Right lobe of liver (tissue), 6 donors: ENCODE measurements around the gene DNAH17. TPM values are rescaled to one million over a fixed set of nuclear protein-coding genes. Genes with fewer than 3 reads are reported as not detected.
A peak's percentile ranks its signal among the peaks of the same experiment; 100 is the strongest.

Source experiments
- ATAC-seq, 4 donors: fragments of 200-7000 bp; cut with Tn5 transposase; one replicate each; pipeline ENCODE4 v1.9.1; 2020; ENCODE audit warnings: mild to moderate bottlenecking in 4 of 4, moderate library complexity in 4 of 4
- DNase-seq, 3 donors: peaks; one replicate each; pipeline ENCODE4 v3.0.0-alpha.2; 2020
- H3K27ac ChIP-seq, 3 donors: fragments of 200-600 bp; one replicate each; pipeline ENCODE4 v1.8.0; 2022
- H3K27me3 ChIP-seq, 2 donors: fragments of 200-600 bp; one replicate each; pipeline ENCODE4 v1.8.0; 2022
- H3K36me3 ChIP-seq, 4 donors: fragments of 200-600 bp; sonication (generic) in 1 of 4; one replicate each; pipeline versions ENCODE4 v1.5.1 to v1.8.0; 2017 to 2022; ENCODE audit warnings: control low read depth in 1 of 4
- H3K4me1 ChIP-seq, 4 donors: fragments of 200-600 bp; sonication (generic) in 1 of 4; one replicate each; pipeline versions ENCODE4 v1.5.1 to v1.8.0; 2017 to 2022; ENCODE audit warnings: control low read depth in 1 of 4
- H3K4me3 ChIP-seq, 3 donors: fragments of 200-600 bp; one replicate each; pipeline ENCODE4 v1.8.0; 2022
- H3K9me3 ChIP-seq, 4 donors: fragments of 200-600 bp; sonication (generic) in 1 of 4; one replicate each; pipeline versions ENCODE4 v1.5.1 to v1.8.0; 2017 to 2022; ENCODE audit warnings: control low read depth in 1 of 4
- CTCF ChIP-seq, 4 donors: fragments of 200-600 bp in 3 of 4; fragments of 450-650 bp in 1 of 4; IDR thresholded peaks; one replicate each; pipeline versions ENCODE4 v1.5.1 to v1.8.0; 2016 to 2022; ENCODE audit warnings: antibody characterized with exemption in 4 of 4, mild to moderate bottlenecking in 2 of 4
- POLR2A ChIP-seq: fragments of 450-650 bp; IDR thresholded peaks from one replicate; pipeline ENCODE4 v1.6.1; 2017; ENCODE audit warnings: antibody characterized with exemption, mild to moderate bottlenecking
- WGBS: methylation state at CpG from one replicate; pipeline ENCODE4 v1.1.6; 2018; ENCODE audit warnings: low coverage, low lambda C conversion rate; ENCODE audit not compliant: insufficient coverage; ENCODE audit errors: missing lambda C conversion rate; 5-methylcytosine and 5-hydroxymethylcytosine counted together
- intact Hi-C, 2 donors: fragments of 100-400 bp; cut with DNase I; formaldehyde crosslinking; loops; one replicate each; pipeline versions ENCODE4 v1.11.2 to v1.14.1; 2022
- total RNA-seq, 6 experiments: library from RNA; depleted of rRNA in 2 of 6; stranded (reverse); fragments of >200 nt in 2 of 6; fragmentation: NEBNext Ultra II Directional in 3 of 6; extraction: Animal tissue kit (Norgen Biotek cat#: 25700) in 3 of 6; gene quantifications; one replicate each; pipeline versions ENCODE4 v1.1.0 to v1.2.4, GENCODE V29; 2016 to 2023
- donor health status: DM: no; HTN: yes; CAD: no.
- donor health status: DM: no; HTN: no; CAD: no.
- donor health status: DM: no; HTN: no; CAD: no.
- donor health status: DM: no; HTN: yes; CAD: no.
- donor health status: DM: no; HTN: yes; CAD: no.

The DNAH17 gene
- total RNA-seq, 6 experiments from 2014 or later: 0.04 TPM; not detected in 5

GRCh38 chr17:78380370-78380769 lies 196.8 kb downstream of the DNAH17 start:
- Histone ChIP-seq H3K27ac (peak overlapping the region in 1 of 3 donors; percentile 88), H3K9me3 (no peaks in the 10 kb centered on the region), H3K36me3 (no peaks in the 10 kb centered on the region), H3K4me3 (no peak overlapping the region), H3K27me3 (no peaks in the 10 kb centered on the region), H3K4me1 (peaks cover 0 to 38% (median 13%) of the 10 kb centered on the region in 4 donors)
- intact Hi-C loops: no loop called here
- ATAC-seq: no peak
- DNase-seq: no peak
- no peak for TF ChIP-seq POLR2A
- TF ChIP-seq CTCF (IDR thresholded peaks at IDR 0.05): no peak
- 71% methylated on average over 5 of the region's 5 CpGs for WGBS

- ATAC-seq (peak in 3 of 4 donors; percentile 4 to 15 (median 10)), DNase-seq (no peak)
- no peaks in the 10 kb centered on the region for H3K9me3 ChIP-seq
- peaks cover 0 to 28% (median 8%) of the 10 kb centered on the region in 4 donors for H3K4me1 ChIP-seq
- no peaks in the 10 kb centered on the region for H3K36me3 ChIP-seq
- peak overlapping the region; percentile 93 to 98 (median 97) for H3K4me3 ChIP-seq
- H3K27ac ChIP-seq: peak overlapping the region; percentile 69 to 88 (median 85)
- TF ChIP-seq CTCF (IDR thresholded peaks at IDR 0.05) (no peak), POLR2A (no peak)
- WGBS: 1% methylated on average over 5 of the region's 7 CpGs
- intact Hi-C loops: no loop called here
- no peaks in the 10 kb centered on the region for H3K27me3 ChIP-seq
Observed at GRCh38 chr17:78379131-78379491, 198.1 kb downstream of the DNAH17 start.

GRCh38 chr17:78378225-78379130 lies 198.7 kb downstream of the DNAH17 start, which contains the start of gene PGS1:
PGS1 (plus strand) TSS chr17:78378649; CDS start chr17:78378666, 17 bp downstream.
- TF ChIP-seq POLR2A: peak; percentile 88
- TF ChIP-seq CTCF (IDR thresholded peaks at IDR 0.05): no peak
- peak; percentile 87 to 88 (median 87) for DNase-seq
- peak; percentile 41 to 81 (median 73) for ATAC-seq
- Histone ChIP-seq H3K4me3 (peak within 1 kb of the TSS; percentile 93 to 98 (median 97)), H3K36me3 (no peaks in the 10 kb centered on the region), H3K27me3 (no peaks in the 10 kb centered on the region), H3K27ac (peak within 1 kb of the TSS; percentile 69 to 88 (median 85)), H3K4me1 (peaks cover 0 to 28% (median 8%) of the 10 kb centered on the region in 4 donors), H3K9me3 (no peaks in the 10 kb centered on the region)
- intact Hi-C loops: no loop called here
- 8% methylated on average over 19 of the region's 89 CpGs for WGBS

GRCh38 chr17:78377858-78378224 lies 199.4 kb downstream of the DNAH17 start:
- no peak for DNase-seq
- intact Hi-C loops: no loop called here
- Histone ChIP-seq H3K27ac (peak overlapping the region; percentile 69 to 88 (median 85)), H3K36me3 (no peaks in the 10 kb centered on the region), H3K27me3 (no peaks in the 10 kb centered on the region), H3K4me1 (peaks cover 0 to 28% (median 8%) of the 10 kb centered on the region in 4 donors), H3K4me3 (peak overlapping the region; percentile 93 to 98 (median 97)), H3K9me3 (no peaks in the 10 kb centered on the region)
- 43% methylated on average over 6 of the region's 14 CpGs for WGBS
- no peak for TF ChIP-seq CTCF (IDR thresholded peaks at IDR 0.05)
- TF ChIP-seq POLR2A: no peak
- ATAC-seq: no peak
